Measurements from ENCODE around the gene PAK6. TPM values are rescaled to one million over a fixed set of nuclear protein-coding genes. Genes with fewer than 3 reads are reported as not detected.

The PAK6 gene
- 0.76 TPM for polyA plus RNA-seq (ENCODE audit: insufficient read length)

- DNase-seq: peak; percentile 26
Measured at GRCh38 chr15:40238532-40239403, at the start of gene PAK6. PAK6 (plus strand) TSS chr15:40239063; CDS start chr15:40264786, 25,723 bp downstream.

GRCh38 chr15:40190591-40190990 is 48.3 kb upstream of the PAK6 start:
- DNase-seq: no peak

- DNase-seq: no peak
Measured at GRCh38 chr15:40192942-40193341, 45.9 kb upstream of the PAK6 start.

- DNase-seq: no peak
Measured at GRCh38 chr15:40197434-40197833, 41.4 kb upstream of the PAK6 start.

- DNase-seq: no peak
Measured at GRCh38 chr15:40198355-40199085, 40.3 kb upstream of the PAK6 start.

- DNase-seq: no peak
Measured at GRCh38 chr15:40204100-40204499, 34.8 kb upstream of the PAK6 start.

- peak; percentile 75 for DNase-seq
Measured at GRCh38 chr15:40217166-40217824, 21.6 kb upstream of the PAK6 start.

GRCh38 chr15:40219801-40220200 is 19.1 kb upstream of the PAK6 start:
- DNase-seq: no peak

- no peak for DNase-seq
Measured at GRCh38 chr15:40222131-40222530, 16.7 kb upstream of the PAK6 start.

GRCh38 chr15:40226736-40227135 is 12.1 kb upstream of the PAK6 start:
- no peak for DNase-seq

- DNase-seq: no peak
Measured at GRCh38 chr15:40229316-40229715, 9.5 kb upstream of the PAK6 start.

GRCh38 chr15:40229956-40230355 is 8.9 kb upstream of the PAK6 start:
- DNase-seq: no peak

- DNase-seq: no peak
Measured at GRCh38 chr15:40232625-40233070, 6.2 kb upstream of the PAK6 start.

- DNase-seq: no peak
Measured at GRCh38 chr15:40233727-40234577, 4.9 kb upstream of the PAK6 start.

- DNase-seq: no peak
Measured at GRCh38 chr15:40234783-40235182, 4.1 kb upstream of the PAK6 start.

GRCh38 chr15:40235201-40235885 is 3.5 kb upstream of the PAK6 start:
- DNase-seq: no peak

- DNase-seq: no peak
Measured at GRCh38 chr15:40239404-40239692, 485 bp downstream of the PAK6 start.

- DNase-seq: no peak
Measured at GRCh38 chr15:40239693-40240618, 1.1 kb downstream of the PAK6 start.

GRCh38 chr15:40240619-40241221 is 1.9 kb downstream of the PAK6 start:
- no peak for DNase-seq
